Thoracic aorta (tissue), 2 donors: Measurements from ENCODE around the gene ZFAND6. TPM values are rescaled to one million over a fixed set of nuclear protein-coding genes. Genes with fewer than 3 reads are reported as not detected.

Source experiments
- ATAC-seq: fragments of 150-250 bp; one replicate; pipeline ENCODE4 v1.8.0; 2017; ENCODE audit warnings: low read depth; ENCODE audit not compliant: insufficient number of reproducible peaks, low FRiP score
- DNase-seq: peaks from one replicate; pipeline ENCODE4 v3.0.0-alpha.2; 2020; ENCODE audit warnings: low spot score
- H3K27ac ChIP-seq, 2 donors: fragments of 200-600 bp; sonication (generic); 1 replicate in 1 of 2; 2 replicates in 1 of 2; pipeline ENCODE4 v1.5.1; 2016; ENCODE audit warnings: mild to moderate bottlenecking in 2 of 2, moderate library complexity in 2 of 2
- H3K27me3 ChIP-seq: fragments of 200-600 bp; sonication (generic); replicated peaks from 2 replicates; pipeline ENCODE4 v1.6.0; 2016; ENCODE audit warnings: mild to moderate bottlenecking; ENCODE audit not compliant: insufficient read depth
- H3K36me3 ChIP-seq: fragments of 200-600 bp; sonication (generic); one replicate; pipeline ENCODE4 v1.5.1; 2016
- H3K4me1 ChIP-seq, 2 donors: fragments of 200-600 bp; sonication (generic); 1 replicate in 1 of 2; 2 replicates in 1 of 2; pipeline versions ENCODE4 v1.5.1 to v1.6.0; 2016; ENCODE audit warnings: low read depth in 2 of 2, mild to moderate bottlenecking in 1 of 2; ENCODE audit not compliant: control insufficient read depth in 1 of 2
- H3K4me3 ChIP-seq: fragments of 200-600 bp; sonication (generic); 2 replicates; pipeline ENCODE4 v1.5.1; 2016; ENCODE audit warnings: mild to moderate bottlenecking
- H3K9me3 ChIP-seq: fragments of 200-600 bp; sonication (generic); 2 replicates; pipeline ENCODE4 v1.5.1; 2016
- CTCF ChIP-seq: fragments of 200-600 bp; sonication (generic); IDR thresholded peaks from one replicate; pipeline ENCODE4 v1.5.1; 2019; ENCODE audit warnings: antibody characterized with exemption
- total RNA-seq, 2 donors: library from RNA; depleted of rRNA; stranded (reverse); fragments of >200 nt; gene quantifications; one replicate each; pipeline versions ENCODE4 v1.1.0 to v1.2.3, GENCODE V29; 2016

Gene ZFAND6
- total RNA-seq, 2 donors from 2014 or later, result 43.5 to 80.0 TPM

GRCh38 chr15:80173022-80173759 lies 113.7 kb downstream of the ZFAND6 start:
- DNase-seq, result no peak
- no peak overlapping the region for H3K4me3 ChIP-seq
- no peaks in the 10 kb centered on the region for H3K9me3 ChIP-seq
- H3K27ac ChIP-seq, result peak overlapping the region; percentile 93 to 95
- peak; percentile 56 for TF ChIP-seq CTCF
- peaks cover 5% of the 10 kb centered on the region for H3K36me3 ChIP-seq
- peaks cover 19 to 47% of the 10 kb centered on the region in 2 donors for H3K4me1 ChIP-seq
- ATAC-seq, result peak; percentile 1
- H3K27me3 ChIP-seq, result no peaks in the 10 kb centered on the region

- no peak for TF ChIP-seq CTCF
- DNase-seq (no peak), ATAC-seq (peak; percentile 92)
- no peaks in the 10 kb centered on the region for H3K27me3 ChIP-seq
- no peaks in the 10 kb centered on the region for H3K36me3 ChIP-seq
- peak overlapping the region; percentile 93 to 95 for H3K27ac ChIP-seq
- peaks cover 19 to 57% of the 10 kb centered on the region in 2 donors for H3K4me1 ChIP-seq
- H3K9me3 ChIP-seq, result no peaks in the 10 kb centered on the region
- no peak overlapping the region for H3K4me3 ChIP-seq
These were observed 114.7 kb downstream of the ZFAND6 start for GRCh38 chr15:80174017-80174746.

DNA sequence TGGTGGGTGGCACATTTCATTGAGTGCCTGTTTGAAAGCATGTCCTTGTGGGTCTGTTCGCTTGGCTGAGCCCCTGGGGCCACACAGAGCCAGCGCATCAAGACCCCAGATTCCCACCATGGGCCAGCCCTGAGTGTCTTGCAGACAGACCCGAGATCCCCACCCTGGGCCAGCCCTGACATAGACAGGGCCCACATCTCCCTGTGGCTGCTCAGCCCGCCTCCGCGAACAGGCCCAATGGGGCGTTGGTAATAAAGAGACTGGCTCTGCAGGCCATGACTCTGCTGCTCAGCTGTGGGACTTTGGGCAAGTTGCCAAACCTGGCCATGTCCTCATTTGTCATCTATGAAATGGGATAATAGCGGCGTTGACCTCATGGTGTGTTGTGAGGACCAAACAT lies 116.0 kb downstream of the ZFAND6 start:
- no peaks in the 10 kb centered on the region for H3K9me3 ChIP-seq
- TF ChIP-seq CTCF, result no peak
- peaks cover 25 to 69% of the 10 kb centered on the region in 2 donors for H3K4me1 ChIP-seq
- peak overlapping the region; percentile 93 to 95 for H3K27ac ChIP-seq
- H3K4me3 ChIP-seq, result no peak overlapping the region
- no peaks in the 10 kb centered on the region for H3K27me3 ChIP-seq
- H3K36me3 ChIP-seq, result no peaks in the 10 kb centered on the region
- ATAC-seq (no peak), DNase-seq (no peak)

- H3K9me3 ChIP-seq, result no peaks in the 10 kb centered on the region
- no peak overlapping the region for H3K4me3 ChIP-seq
- no peaks in the 10 kb centered on the region for H3K27me3 ChIP-seq
- peak overlapping the region; percentile 27 to 93 for H3K27ac ChIP-seq
- TF ChIP-seq CTCF, result no peak
- no peak for ATAC-seq
- no peak for DNase-seq
- no peaks in the 10 kb centered on the region for H3K36me3 ChIP-seq
- peaks cover 25 to 70% of the 10 kb centered on the region in 2 donors for H3K4me1 ChIP-seq
These were observed 117.0 kb downstream of the ZFAND6 start for GRCh38 chr15:80176443-80176842.

GRCh38 chr15:80177156-80177555 lies 117.7 kb downstream of the ZFAND6 start:
- H3K4me3 ChIP-seq, result no peak overlapping the region
- no peaks in the 10 kb centered on the region for H3K9me3 ChIP-seq
- peak overlapping the region; percentile 2 to 93 for H3K27ac ChIP-seq
- no peak for TF ChIP-seq CTCF
- no peaks in the 10 kb centered on the region for H3K36me3 ChIP-seq
- no peak for ATAC-seq
- no peaks in the 10 kb centered on the region for H3K27me3 ChIP-seq
- H3K4me1 ChIP-seq, result peaks cover 25 to 75% of the 10 kb centered on the region in 2 donors
- no peak for DNase-seq
